Dermis lymphatic vessel endothelial cell (primary cell): Measurements from ENCODE around the gene KLRK1. TPM values are rescaled to one million over a fixed set of nuclear protein-coding genes. Genes with fewer than 3 reads are reported as not detected.

Experiments used
- total RNA-seq: library from RNA; depleted of rRNA; stranded (reverse); fragments of >200 nt; gene quantifications from 2 replicates; pipeline ENCODE4 v1.2.1, GENCODE V29; 2014

Gene KLRK1
- not detected in 2 replicates for total RNA-seq

DNA sequence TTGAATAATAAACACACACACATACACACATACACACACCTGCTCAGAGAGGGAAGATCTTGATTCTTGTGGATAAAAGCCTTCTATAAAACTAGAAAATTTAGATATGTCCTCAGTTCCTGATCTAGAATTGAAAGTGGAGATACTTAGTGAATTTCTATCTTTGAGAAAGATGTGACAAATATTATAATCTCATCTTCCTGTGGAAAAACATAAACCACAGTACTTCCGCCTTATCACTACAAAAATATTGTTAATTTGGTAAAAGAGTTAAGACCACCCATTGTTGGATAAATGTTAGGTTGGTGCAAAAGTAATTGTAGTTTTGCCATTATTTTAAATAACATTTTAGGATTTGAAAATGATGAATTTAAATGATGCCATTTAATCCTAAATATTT lies at the start of gene KLRK1:
Gene KLRK1 (minus strand): TSS at position 138 of the 400 bp plus-strand sequence. CDS start 1,231 bp downstream, outside the sequence.

DNA sequence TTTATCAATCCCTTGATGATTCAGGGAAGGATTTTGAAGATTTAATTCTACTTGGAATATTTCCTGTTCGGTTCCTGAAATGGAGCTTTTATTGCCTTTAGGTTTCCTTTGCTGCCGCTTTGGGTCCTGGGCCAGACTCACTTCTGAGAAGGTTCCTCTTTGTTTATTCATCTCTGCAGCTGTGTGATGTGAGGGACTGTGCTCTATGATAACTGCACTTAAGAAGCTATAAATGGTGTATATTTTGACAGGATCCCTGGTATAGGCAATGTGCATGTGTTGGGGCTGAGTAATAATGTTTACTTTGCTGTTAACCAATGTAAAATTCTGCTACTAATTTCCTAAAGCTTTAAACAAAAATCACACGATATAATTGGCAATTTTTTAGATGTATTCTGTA lies 46.0 kb upstream of the KLRK1 start, which contains the start of gene KLRC2:
Gene KLRC2 (minus strand): TSS at position 195 of the 400 bp plus-strand sequence. CDS start 24 bp downstream, at position 171.

DNA sequence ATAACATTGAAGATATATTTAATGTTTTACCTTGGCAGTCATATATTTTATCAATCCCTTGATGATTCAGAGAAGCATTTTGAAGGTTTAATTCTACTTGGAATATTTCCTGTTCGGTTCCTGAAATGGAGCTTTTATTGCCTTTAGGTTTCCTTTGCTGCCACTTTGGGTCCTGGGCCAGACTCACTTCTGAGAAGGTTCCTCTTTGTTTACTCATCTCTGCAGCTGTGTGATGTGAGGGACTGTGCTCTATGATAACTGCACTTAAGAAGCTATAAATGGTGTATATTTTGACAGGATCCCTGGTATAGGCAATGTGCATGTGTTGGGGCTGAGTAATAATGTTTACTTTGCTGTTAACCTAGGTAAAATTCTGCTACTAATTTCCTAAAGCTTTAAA lies 30.5 kb upstream of the KLRK1 start, which contains the start of gene KLRC3:
Gene KLRC3 (minus strand): TSS at position 262 of the 400 bp plus-strand sequence. CDS start 45 bp downstream, at position 217.

DNA sequence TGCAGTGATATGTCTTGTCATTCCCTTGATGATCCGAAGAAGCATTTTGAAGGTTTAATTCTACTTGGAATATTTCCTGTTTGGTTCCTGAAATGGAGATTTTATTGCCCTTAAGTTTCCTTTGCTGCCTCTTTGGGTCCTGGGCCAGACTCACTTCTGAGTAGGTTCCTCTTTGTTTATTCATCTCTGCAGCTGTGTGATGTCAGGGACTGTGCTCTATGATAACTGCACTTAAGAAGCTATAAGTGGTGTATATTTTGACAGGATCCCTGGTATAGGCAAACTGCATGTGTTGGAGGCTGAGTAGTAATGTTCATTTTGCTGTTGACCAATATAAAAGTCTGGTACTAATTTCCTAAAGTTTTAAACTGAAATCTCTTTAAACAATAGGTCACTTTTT lies 19.6 kb upstream of the KLRK1 start, which contains the start of gene KLRC4:
Gene KLRC4 (minus strand): TSS at position 366 of the 400 bp plus-strand sequence. CDS start 182 bp downstream, at position 184.

Other genes with a start within 250 kb of the KLRK1 start
- gene OLR1, start 217.9 kb downstream of the KLRK1 start, total RNA-seq = under 0.01 TPM in 1 of 2 replicates, not detected in the other
- not detected in 2 replicates for gene TMEM52B, start 211.0 kb downstream of the KLRK1 start, total RNA-seq
- gene GABARAPL1, start 177.2 kb downstream of the KLRK1 start, total RNA-seq = 126 and 215 TPM in 2 replicates
- 0.09 and 0.11 TPM in 2 replicates for gene KLRD1, start 82.2 kb downstream of the KLRK1 start, total RNA-seq
- not detected in 2 replicates for gene KLRC4, start 19.7 kb upstream of the KLRK1 start, total RNA-seq
- gene KLRC3, start 30.6 kb upstream of the KLRK1 start, total RNA-seq = not detected in 2 replicates
- not detected in 2 replicates for gene KLRC2, start 46.0 kb upstream of the KLRK1 start, total RNA-seq
- not detected in 2 replicates for gene KLRC1, start 63.3 kb upstream of the KLRK1 start, total RNA-seq
- gene EIF2S3B, start 115.8 kb upstream of the KLRK1 start, total RNA-seq = 0.54 and 1.4 TPM in 2 replicates
- gene MAGOHB, start 223.6 kb upstream of the KLRK1 start, total RNA-seq = 10.7 and 12.5 TPM in 2 replicates